GM21423 (cell line): ENCODE measurements around the gene COL4A3.

Experiments used
- ATAC-seq: cut with Tn5 transposase; IDR thresholded peaks from one replicate; pipeline ENCODE4 v1.9.1; 2021; ENCODE audit warnings: mild to moderate bottlenecking, moderate library complexity; ENCODE audit not compliant: unreplicated experiment

The COL4A3 gene

DNA sequence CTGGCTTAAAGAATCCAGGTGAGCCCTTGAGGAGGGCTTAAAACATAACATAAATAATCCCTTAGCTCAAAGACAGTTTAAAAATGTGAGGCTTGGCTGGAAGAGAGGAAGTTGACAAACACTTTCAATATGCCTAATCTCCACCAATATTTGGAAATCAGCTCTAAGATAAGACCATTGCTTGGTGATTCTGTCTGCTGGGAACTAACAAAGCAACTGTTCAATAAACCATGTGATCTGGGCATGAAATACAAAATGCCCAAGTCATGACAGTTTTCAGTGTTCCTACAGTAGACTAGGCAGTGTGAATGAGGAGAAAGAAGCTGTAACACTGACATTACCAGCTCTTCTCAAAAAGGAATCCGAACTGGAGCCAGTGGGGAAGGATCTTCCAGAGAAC lies 171.3 kb downstream of the COL4A3 start:
- no peak for ATAC-seq

GRCh38 chr2:227337442-227337841 lies 173.0 kb downstream of the COL4A3 start:
- ATAC-seq = no peak

GRCh38 chr2:227339098-227339599 lies 174.7 kb downstream of the COL4A3 start:
- no peak for ATAC-seq

- ATAC-seq = no peak
These were observed 175.7 kb downstream of the COL4A3 start for GRCh38 chr2:227340106-227340505.

DNA sequence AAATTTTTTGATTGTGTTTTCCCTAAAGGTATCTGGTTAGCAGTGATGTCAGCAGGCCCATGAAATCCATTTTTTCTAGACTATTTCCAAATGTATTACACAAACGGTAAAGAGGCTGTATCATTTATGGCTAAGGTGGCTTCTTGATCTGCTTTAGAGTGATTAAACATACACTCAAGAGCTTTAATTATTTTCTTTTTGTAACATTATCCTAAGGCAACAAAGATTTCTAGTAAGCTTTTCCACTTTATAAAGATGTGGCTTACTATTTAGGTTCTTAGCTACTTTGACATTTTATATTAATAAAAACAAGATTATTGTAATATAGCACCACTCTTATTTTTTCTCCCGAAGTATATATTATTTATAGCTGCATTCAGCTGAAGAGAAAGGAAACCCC lies 177.1 kb downstream of the COL4A3 start:
- ATAC-seq = no peak

DNA sequence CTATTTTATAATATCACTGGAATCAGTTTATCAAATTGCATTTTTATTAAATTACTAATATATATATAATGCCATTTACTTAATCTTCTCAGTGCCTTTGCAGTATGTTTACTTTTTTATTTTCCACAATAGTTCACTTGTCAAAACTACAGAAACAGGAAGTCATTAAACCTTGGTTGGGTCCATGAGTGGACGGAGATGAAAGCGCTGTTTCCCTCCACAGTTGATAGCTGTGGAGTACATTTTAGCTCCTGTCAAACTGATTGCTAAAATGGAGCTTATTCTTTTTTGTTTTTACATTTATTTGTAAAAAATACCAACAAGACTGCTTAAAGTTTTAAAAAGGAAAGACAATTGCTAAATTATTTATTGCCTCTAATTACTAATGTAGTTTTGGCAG lies 179.8 kb downstream of the COL4A3 start:
- ATAC-seq = no peak

DNA sequence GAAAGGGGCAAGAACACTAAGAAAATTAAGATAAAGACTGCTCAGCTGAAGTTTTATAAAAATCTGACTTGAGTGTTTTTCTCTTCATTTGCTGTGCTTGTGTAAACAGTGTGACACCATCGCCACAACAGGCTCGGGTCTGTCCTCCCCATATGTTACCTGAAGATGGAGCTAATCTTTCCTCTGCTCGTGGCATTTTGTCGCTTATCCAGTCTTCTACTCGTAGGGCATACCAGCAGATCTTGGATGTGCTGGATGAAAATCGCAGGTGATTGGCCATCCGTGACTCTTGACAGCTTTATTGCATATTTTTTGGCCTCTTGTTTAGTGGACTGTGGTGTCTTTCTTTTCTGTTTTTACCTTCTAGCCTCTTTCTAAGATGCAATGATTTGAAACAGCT lies 182.7 kb downstream of the COL4A3 start:
- ATAC-seq = no peak

GRCh38 chr2:227348324-227348723 lies 183.9 kb downstream of the COL4A3 start:
- ATAC-seq = no peak

- no peak for ATAC-seq
These were observed 185.7 kb downstream of the COL4A3 start for GRCh38 chr2:227349989-227350612.

GRCh38 chr2:227351639-227352038 lies 187.2 kb downstream of the COL4A3 start:
- peak; percentile 66 for ATAC-seq

DNA sequence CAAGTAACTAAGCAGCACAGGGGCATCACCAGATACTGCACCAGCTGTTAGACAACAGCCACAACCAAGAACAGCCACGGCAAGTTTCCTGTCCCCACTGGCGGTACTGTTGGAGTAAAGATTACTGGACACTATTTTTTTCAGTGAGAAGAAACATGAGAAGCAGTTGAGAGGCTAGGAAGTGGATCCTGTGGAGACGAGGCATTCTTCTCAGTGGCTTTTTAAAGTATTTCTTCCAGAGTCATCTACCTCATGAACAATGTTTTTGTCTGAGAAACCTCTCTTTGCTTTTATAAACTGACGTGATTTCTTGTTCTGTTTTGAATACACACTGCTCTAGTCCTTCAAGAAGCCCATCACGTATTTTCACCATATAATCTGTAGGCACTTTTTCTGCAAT lies 195.9 kb downstream of the COL4A3 start:
- ATAC-seq = no peak

DNA sequence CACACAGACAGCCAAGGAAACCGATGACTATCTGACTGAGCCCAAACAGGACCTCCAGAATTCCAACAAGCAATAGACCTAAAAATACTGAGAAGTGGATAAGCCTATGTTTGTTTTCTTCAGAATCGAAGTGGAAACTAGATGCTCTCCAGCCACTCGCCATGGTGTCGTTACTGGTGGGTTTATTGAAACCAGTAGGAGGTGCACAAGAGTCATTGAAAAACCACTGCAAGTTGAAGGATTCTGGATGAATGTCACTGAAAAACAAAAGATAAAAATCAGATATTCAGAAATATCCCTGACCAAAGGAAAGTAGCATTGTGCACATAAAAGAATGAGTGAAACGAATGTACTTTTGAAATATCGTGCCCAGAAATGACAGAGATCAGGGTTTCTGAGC lies 199.3 kb downstream of the COL4A3 start:
- no peak for ATAC-seq
